Activated naive CD8-positive, alpha-beta T cell treated with anti-CD3 and anti-CD28 coated beads, Interleukin-2, amount 50 U/mL, for 16 hours (primary cell): Measurements from ENCODE around the gene EFHD2.

Experiments
- DNase-seq: peaks from one replicate; pipeline ENCODE4 v3.0.0-alpha.2; 2020; ENCODE audit warnings: low read depth, low spot score

The EFHD2 gene

GRCh38 chr1:15476927-15477326, 67.2 kb downstream of the EFHD2 start:
- DNase-seq, result no peak

- no peak for DNase-seq
Measured at GRCh38 chr1:15477646-15478212, 68.0 kb downstream of the EFHD2 start.
